Suprapubic skin (tissue), 4 donors: Measurements from ENCODE around the gene TELO2. TPM values are rescaled to one million over a fixed set of nuclear protein-coding genes. Genes with fewer than 3 reads are reported as not detected.

Experiments
- DNase-seq, 2 donors: peaks; one replicate each; pipeline ENCODE4 v3.0.0-alpha.2; 2019; ENCODE audit warnings: low spot score in 2 of 2
- H3K27ac ChIP-seq: fragments of 200-600 bp; sonication (generic); one replicate; pipeline ENCODE4 v1.5.1; 2019
- H3K27me3 ChIP-seq: fragments of 200-600 bp; sonication (generic); one replicate; pipeline ENCODE4 v1.5.1; 2019
- H3K36me3 ChIP-seq: fragments of 200-600 bp; sonication (generic); one replicate; pipeline ENCODE4 v1.5.1; 2019
- H3K4me1 ChIP-seq: fragments of 200-600 bp; sonication (generic); one replicate; pipeline ENCODE4 v1.5.1; 2019
- H3K4me3 ChIP-seq: fragments of 200-600 bp; sonication (generic); one replicate; pipeline ENCODE4 v1.5.1; 2019; ENCODE audit warnings: mild to moderate bottlenecking
- H3K9me3 ChIP-seq: fragments of 200-600 bp; sonication (generic); one replicate; pipeline ENCODE4 v1.5.1; 2019
- EP300 ChIP-seq: sonication (generic); formaldehyde crosslinking; IDR thresholded peaks from one replicate; pipeline ENCODE4 v1.6.1; 2017; ENCODE audit warnings: antibody characterized with exemption
- POLR2A ChIP-seq, 2 donors: fragments of 450-650 bp; IDR thresholded peaks; one replicate each; pipeline ENCODE4 v1.6.1; 2017; ENCODE audit warnings: antibody characterized with exemption in 2 of 2, mild to moderate bottlenecking in 2 of 2, moderate library complexity in 2 of 2
- POLR2AphosphoS5 ChIP-seq, 3 donors: sonication (generic); formaldehyde crosslinking; IDR thresholded peaks; one replicate each; pipeline ENCODE4 v1.6.1; 2017; ENCODE audit warnings: antibody characterized with exemption in 3 of 3
- WGBS: methylation state at CpG from one replicate; pipeline ENCODE4 v1.1.5; 2018; 5-methylcytosine and 5-hydroxymethylcytosine counted together
- total RNA-seq, 4 donors: library from RNA; depleted of rRNA; stranded (reverse); fragments of >200 nt; gene quantifications; one replicate each; pipeline ENCODE4 v1.1.0, GENCODE V29; 2016
- TF ChIP-seq, protein P1 (sequence below), 2 donors: fragments of 200-600 bp in 1 of 2; fragments of 450-650 bp in 1 of 2; sonication (generic) in 1 of 2; IDR thresholded peaks; one replicate each; pipeline ENCODE4 v1.5.1; 2016 to 2019; ENCODE audit warnings: antibody characterized with exemption in 2 of 2, mild to moderate bottlenecking in 1 of 2, moderate library complexity in 1 of 2

The TELO2 gene
- total RNA-seq, 4 donors from 2014 or later = 28.1 to 86.1 (median 35.2) TPM

DNA sequence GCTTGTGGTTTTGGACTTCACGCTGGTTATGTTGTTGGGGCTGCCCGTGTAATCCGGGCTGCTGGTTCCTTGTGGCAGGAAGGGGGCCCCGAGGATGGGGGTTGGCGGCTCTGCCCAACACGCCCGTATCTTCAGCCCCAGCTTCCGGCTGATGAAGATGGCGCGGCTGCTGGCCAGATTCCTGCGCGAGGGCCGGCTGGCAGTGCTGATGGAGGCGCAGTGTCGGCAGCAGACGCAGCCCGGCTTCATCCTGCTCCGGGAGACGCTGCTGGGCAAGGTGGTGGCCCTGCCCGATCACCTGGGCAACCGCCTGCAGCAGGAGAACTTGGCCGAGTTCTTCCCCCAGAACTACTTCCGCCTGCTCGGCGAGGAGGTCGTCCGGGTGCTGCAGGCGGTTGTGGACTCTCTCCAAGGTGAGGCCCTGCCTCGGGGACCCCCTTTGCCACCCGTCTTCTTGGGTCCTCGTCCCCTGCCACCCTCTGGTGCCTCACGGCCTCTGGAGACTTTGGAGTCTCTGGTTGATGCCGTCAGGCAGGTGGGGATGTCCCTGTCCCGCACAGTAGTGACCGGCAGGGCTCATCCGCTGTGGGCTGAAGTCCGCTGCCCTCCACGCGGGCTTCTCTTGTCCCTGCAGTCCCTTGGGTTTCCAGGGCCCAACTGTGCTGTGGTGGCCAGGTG, 2.2 kb downstream of the TELO2 start:
- peaks cover 48% of the 10 kb centered on the region for H3K36me3 ChIP-seq
- no peaks in the 10 kb centered on the region for H3K27me3 ChIP-seq
- no peaks in the 10 kb centered on the region for H3K9me3 ChIP-seq
- 91% methylated on average over 13 of the region's 39 CpGs for WGBS
- peaks cover 25% of the 10 kb centered on the region for H3K4me1 ChIP-seq
- DNase-seq = peak in 1 of 2 donors; percentile 62
- TF ChIP-seq POLR2A (IDR thresholded peaks at IDR 0.05) (no peak), EP300 (no peak), POLR2AphosphoS5 (IDR thresholded peaks at IDR 0.05) (no peak)
- no peak overlapping the region for H3K4me3 ChIP-seq
- no peak overlapping the region for H3K27ac ChIP-seq

DNA sequence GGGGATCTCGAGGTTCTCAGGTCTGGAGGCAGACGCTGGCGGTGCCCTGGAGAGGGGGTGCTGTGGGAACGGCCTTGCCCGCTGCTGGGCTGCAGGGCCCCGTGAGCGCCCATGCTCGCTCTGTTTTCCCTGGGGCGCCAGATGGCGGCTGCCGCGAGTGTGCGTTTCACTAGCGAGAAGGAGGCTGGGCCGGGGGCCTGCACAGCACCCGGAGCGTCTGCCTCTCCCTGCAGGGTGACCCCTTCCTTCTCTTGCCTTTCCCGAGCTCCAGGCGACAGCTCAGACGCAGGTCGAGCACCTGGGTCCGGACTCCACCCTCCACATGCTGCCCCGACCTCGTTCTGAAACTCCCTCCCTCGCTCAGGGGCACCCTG, 2.7 kb downstream of the TELO2 start:
- WGBS = 94% methylated on average over 16 of the region's 25 CpGs
- no peak for DNase-seq
- H3K36me3 ChIP-seq = peaks cover 53% of the 10 kb centered on the region

DNA sequence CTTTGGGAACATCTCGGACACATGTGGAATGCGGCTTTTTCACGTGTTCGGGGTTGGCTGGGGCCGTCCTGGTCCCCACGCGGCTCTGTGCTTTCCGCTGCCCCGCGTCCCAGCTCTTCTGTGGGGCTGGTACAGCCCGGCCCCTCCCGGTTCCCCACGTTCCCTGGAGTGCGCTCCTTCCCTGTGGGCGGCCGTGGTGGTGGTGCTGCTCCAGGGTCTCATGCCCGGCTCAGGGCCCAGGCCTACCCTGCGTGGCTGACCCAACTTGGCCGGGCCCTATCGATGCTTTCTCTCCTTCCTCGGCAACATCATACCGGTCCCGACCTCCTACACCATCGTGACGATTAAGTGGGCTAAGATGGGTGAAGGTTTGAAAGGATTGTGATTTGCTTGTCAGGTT, 3.3 kb downstream of the TELO2 start:
- H3K36me3 ChIP-seq = peaks cover 59% of the 10 kb centered on the region
- no peak overlapping the region for H3K27ac ChIP-seq
- H3K9me3 ChIP-seq = no peaks in the 10 kb centered on the region
- peaks cover 25% of the 10 kb centered on the region for H3K4me1 ChIP-seq
- no peak for DNase-seq
- TF ChIP-seq, protein P1, sequence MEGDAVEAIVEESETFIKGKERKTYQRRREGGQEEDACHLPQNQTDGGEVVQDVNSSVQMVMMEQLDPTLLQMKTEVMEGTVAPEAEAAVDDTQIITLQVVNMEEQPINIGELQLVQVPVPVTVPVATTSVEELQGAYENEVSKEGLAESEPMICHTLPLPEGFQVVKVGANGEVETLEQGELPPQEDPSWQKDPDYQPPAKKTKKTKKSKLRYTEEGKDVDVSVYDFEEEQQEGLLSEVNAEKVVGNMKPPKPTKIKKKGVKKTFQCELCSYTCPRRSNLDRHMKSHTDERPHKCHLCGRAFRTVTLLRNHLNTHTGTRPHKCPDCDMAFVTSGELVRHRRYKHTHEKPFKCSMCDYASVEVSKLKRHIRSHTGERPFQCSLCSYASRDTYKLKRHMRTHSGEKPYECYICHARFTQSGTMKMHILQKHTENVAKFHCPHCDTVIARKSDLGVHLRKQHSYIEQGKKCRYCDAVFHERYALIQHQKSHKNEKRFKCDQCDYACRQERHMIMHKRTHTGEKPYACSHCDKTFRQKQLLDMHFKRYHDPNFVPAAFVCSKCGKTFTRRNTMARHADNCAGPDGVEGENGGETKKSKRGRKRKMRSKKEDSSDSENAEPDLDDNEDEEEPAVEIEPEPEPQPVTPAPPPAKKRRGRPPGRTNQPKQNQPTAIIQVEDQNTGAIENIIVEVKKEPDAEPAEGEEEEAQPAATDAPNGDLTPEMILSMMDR (IDR thresholded peaks at IDR 0.05) = no peak
- TF ChIP-seq POLR2AphosphoS5 (IDR thresholded peaks at IDR 0.05) = no peak
- TF ChIP-seq POLR2A (IDR thresholded peaks at IDR 0.05) = no peak
- no peak for TF ChIP-seq EP300
- 92% methylated on average over 25 of the region's 25 CpGs for WGBS
- no peaks in the 10 kb centered on the region for H3K27me3 ChIP-seq
- H3K4me3 ChIP-seq = no peak overlapping the region

More for the DNA sequence above, 2.7 kb downstream of the TELO2 start:
- TF ChIP-seq EP300 (no peak), POLR2AphosphoS5 (IDR thresholded peaks at IDR 0.05) (no peak), POLR2A (IDR thresholded peaks at IDR 0.05) (no peak)
- TF ChIP-seq, protein P1 (IDR thresholded peaks at IDR 0.05) = no peak
- H3K4me1 ChIP-seq = peaks cover 25% of the 10 kb centered on the region
- no peak overlapping the region for H3K4me3 ChIP-seq
- H3K27me3 ChIP-seq = no peaks in the 10 kb centered on the region
- H3K9me3 ChIP-seq = no peaks in the 10 kb centered on the region
- no peak overlapping the region for H3K27ac ChIP-seq

DNA sequence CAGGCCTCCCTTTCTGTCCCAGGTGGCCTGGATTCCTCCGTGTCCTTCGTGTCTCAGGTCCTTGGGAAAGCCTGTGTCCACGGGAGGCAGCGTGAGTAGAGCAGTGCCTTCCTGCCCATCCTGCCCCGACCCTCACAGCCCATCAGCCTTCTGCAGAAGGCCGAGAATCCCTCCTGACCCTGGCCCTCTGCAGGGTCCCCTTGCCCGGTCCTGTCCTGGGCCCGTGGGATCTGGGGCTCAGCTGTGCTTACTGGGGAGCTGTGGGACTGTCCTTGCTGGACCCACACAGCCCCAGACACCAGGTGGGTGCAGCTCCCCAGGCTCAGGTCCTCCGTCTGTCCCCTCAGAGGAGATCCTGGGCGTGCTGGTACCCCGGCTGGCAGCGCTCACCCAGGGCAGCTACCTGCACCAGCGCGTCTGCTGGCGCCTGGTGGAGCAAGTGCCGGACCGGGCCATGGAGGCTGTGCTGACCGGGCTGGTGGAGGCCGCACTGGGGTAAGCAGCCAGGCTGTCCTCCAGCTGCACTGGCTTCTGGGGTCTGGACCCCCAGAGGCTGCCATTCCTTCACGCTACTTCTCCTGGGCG, 3.9 kb downstream of the TELO2 start:
- no peaks in the 10 kb centered on the region for H3K27me3 ChIP-seq
- 93% methylated on average over 15 of the region's 21 CpGs for WGBS
- H3K4me3 ChIP-seq = no peak overlapping the region
- peaks cover 65% of the 10 kb centered on the region for H3K36me3 ChIP-seq
- peaks cover 25% of the 10 kb centered on the region for H3K4me1 ChIP-seq
- H3K27ac ChIP-seq = no peak overlapping the region
- H3K9me3 ChIP-seq = no peaks in the 10 kb centered on the region
- TF ChIP-seq EP300 (no peak), POLR2A (IDR thresholded peaks at IDR 0.05) (no peak)
- no peak for DNase-seq

DNA sequence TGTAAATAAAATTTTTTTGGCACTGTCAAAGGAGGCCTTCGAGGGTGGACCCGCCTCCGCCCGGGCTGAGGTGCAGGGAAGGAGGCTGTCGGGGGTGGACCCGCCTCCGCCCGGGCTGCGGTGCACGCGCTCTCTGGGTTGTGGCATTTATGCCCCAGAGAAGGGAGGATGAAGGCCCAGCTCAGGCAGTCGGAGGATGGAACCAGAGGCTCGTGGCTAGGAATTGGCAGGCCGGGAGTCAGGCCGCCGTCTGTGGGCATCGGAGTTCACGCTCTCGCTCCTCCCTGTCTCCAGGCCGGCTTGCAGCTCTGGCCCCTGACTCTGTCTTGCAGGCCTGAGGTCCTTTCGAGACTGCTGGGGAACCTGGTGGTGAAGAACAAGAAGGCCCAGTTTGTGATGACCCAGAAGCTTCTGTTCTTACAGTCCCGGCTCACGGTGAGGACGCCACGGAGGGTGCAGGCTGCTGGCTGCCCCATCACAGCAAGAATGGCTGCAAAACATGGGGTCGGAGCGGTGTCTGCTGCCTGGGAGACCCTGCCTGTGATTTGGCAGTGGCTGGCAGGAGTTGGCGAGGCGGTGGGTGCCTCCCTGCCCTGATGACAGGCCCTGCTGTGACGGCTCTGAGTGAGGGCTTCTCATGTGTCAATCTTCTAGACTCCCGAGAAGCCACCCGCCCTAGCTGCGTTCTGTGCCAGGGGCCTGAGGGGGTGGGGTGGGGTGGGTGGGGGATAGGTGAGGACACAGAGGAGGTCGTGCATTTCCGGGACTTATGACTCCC, 5.9 kb downstream of the TELO2 start:
- no peaks in the 10 kb centered on the region for H3K27me3 ChIP-seq
- 86% methylated on average over 22 of the region's 35 CpGs for WGBS
- no peaks in the 10 kb centered on the region for H3K9me3 ChIP-seq
- peaks cover 82% of the 10 kb centered on the region for H3K36me3 ChIP-seq
- peak in 1 of 2 donors; percentile 58 for DNase-seq
- peaks cover 11% of the 10 kb centered on the region for H3K4me1 ChIP-seq
- no peak overlapping the region for H3K27ac ChIP-seq
- TF ChIP-seq EP300 = no peak
- no peak for TF ChIP-seq POLR2A (IDR thresholded peaks at IDR 0.05)
- TF ChIP-seq, protein P1 (IDR thresholded peaks at IDR 0.05) = no peak
- no peak for TF ChIP-seq POLR2AphosphoS5 (IDR thresholded peaks at IDR 0.05)
- H3K4me3 ChIP-seq = no peak overlapping the region
